COR-L47 (cell line): ENCODE measurements around the gene ITGBL1.

Source experiments
- DNase-seq: peaks from one replicate; lab custom pipeline; 2025; lab: John Stamatoyannopoulos, UW

ITGBL1 gene, protein sequence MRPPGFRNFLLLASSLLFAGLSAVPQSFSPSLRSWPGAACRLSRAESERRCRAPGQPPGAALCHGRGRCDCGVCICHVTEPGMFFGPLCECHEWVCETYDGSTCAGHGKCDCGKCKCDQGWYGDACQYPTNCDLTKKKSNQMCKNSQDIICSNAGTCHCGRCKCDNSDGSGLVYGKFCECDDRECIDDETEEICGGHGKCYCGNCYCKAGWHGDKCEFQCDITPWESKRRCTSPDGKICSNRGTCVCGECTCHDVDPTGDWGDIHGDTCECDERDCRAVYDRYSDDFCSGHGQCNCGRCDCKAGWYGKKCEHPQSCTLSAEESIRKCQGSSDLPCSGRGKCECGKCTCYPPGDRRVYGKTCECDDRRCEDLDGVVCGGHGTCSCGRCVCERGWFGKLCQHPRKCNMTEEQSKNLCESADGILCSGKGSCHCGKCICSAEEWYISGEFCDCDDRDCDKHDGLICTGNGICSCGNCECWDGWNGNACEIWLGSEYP

DNA sequence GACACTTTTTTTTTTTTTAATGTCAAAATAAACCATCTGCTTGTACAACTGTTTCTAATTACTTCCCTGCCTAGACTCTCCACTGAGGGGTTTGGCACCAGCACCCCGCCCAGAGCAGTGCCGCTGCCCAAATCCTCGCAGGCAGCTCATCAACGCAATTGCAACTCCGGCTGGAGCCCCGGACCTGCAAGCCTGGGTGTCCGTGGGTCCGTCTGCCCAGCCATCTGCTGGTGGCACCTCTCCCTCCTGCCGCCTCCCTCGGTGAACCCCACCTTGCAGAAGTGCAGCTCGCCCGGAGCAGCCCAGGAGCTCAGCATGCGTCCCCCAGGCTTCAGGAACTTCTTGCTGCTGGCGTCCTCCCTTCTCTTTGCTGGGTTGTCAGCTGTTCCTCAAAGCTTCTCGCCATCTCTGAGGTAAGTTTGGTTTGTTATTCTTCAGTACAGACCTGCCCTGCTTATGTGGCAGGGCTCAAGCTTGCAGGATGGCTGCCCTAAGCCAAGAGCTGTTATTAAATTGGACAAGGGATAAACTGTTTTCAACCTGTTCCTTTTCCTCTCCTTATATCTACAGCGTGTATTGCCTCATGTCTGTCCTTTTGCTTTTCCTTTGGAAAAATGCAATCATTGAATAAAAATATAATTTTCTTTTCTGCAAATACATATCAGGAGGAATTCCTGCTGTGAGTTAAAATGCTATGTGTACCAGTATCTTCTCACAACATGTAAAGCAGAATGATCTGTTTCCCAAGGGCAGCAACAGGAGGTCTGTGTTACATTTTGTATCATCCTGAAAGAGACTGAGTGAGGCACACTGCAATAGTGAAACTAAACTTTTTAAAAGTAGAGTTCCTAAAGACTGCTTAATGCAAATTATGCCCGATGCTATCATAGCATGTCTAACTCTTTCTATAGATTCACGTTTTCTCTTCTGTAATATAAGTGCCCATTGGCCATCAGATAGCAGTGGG is at the start of gene ITGBL1:
Gene ITGBL1, plus strand, starts transcription at position 157 of the 967 bp plus-strand sequence. Its CDS starts 159 bp downstream, at position 316.
- DNase-seq = no peak

DNA sequence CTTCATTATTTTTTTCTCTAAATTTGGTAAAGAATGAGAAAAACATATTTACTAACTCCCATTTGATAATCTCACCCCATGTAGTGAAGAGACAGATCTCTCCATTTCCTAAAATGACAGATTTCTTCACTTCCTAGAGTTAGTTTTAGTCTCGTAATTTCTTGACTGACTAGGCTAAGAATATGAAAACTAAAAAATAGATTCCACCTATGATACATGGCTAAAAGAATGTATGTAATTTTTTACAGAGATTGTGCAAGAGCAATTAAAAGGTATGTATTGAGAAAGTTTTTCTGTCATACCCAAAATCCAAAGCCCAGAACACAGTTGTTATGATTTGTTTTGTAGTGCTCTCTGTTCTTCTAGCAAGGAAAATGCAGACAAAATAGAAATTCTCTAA is 45.7 kb upstream of the ITGBL1 start:
- no peak for DNase-seq

DNA sequence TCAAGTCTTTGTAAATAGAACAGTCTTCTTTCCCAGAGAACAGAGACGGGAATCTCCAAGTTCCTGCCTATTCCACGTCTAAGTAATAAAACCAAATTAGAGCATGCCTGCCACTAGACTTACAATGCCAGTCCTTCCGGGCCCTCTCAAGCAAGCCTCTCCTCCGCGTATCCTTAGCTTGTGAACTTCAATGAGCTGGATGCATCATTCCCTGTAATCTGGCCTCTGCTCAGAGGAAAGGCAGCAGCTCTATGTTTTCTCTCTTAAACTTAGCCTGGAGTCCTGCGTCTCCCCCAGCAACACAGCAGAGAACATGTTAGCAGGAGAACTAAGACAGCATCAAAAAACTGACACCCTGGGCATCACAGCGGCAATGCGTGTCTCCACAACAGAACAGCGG is 44.3 kb upstream of the ITGBL1 start:
- DNase-seq = no peak

GRCh38 chr13:101408992-101409656 is 43.4 kb upstream of the ITGBL1 start:
- DNase-seq = no peak

- no peak for DNase-seq
Observed at GRCh38 chr13:101412076-101412475, 40.4 kb upstream of the ITGBL1 start.

DNA sequence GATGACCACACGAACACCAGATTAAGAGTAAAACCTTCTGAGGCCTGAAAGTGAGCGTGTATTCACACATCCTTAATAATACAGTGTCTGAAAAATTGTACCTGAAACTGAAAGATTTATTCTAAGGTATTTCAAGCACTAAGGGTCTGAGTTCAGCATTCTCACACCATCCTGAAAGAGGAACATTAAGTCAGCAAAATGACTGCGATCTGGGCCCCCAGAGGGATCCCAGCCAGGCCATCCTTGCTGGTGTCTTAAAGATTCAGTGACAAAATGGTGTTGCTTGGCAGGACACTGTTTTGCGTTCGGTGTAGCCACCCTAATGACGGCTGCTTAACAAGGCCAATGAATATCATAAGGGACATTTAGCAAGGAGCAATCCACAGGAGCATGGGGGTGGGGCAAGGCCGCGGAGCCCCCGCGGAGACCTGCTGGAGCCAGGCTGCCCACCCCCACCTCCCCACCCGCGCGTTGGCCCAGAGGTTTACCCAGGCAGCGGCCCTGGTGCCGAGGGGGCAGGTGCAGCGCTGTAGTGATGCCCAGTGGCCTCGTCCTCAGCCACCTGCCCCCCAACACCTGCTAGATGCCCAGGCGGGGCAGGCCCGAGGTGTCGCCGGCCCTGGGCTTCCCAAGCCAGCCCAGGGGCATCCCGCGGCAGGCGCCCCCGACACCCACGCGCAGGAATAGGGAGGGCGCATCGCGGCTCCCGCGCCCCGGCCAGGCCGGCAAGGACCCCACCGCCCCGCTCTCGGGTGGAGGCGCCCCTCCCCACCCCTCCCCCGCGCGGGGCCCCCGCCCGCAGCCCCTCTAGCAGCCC is 36.9 kb upstream of the ITGBL1 start:
- no peak for DNase-seq

DNA sequence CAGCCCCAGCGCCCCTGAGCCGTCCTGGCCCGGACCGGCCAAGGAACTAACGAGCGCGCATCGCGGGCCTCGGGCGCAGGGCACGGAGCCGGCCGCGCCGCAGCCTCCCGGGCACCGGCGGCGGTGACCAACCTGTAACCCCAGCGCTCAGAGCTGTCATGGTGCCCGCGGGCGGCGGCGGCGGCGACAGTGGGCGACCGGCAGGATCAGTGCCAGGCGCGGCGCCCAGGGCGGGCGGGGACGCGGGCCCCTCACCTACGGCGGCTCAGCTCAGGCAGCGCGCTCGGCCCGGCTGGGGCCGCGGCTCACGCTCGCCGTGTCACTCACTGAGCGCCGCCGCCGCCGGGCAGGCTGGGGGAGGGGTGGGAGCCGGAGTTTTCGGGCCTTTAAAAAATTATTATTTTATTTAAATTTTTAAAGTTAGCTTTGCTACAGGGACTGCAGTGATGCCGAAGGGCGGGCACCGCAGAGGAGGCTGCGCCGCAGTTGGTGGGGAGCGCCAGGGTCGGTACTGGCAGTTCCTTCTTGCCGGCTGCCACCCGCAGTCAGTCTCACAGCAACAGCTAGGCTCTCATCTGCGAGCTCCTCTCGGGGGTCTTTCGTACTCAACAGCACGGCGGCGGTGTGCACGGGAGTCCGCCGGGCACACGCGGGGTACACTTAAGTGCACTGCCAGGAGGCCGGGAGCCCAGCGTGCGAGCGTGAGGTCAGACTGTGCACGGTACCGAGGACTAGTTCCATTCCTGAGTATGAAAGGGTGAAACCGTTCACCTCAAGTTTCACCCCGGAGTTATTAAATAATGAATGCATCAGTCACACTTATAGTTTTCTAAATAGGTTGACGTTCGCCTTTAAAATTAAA is 36.1 kb upstream of the ITGBL1 start, which contains the start of gene NALCN:
Gene NALCN, minus strand, starts transcription at position 328 of the 862 bp plus-strand sequence. CDS start 17,382 bp downstream, outside the sequence.
- peak; percentile 17 for DNase-seq

DNA sequence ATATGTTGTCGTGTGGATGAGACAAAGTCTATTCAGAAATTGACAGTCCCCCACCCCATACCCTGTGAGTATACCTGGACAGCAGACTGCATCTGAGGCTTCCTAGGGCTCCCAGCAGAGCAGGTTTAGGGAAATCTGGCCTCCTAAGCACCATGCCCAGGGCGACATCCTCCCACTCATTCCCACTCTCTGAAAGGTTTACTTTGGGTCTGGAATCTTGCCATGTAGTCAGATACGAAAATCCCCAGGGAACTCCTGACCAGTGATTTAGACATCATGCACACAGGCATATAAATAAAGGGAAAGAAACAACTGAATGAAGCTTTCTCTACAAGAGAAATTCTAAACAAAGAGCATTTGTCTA is 35.5 kb upstream of the ITGBL1 start:
- DNase-seq = peak; percentile 68

- DNase-seq = no peak
Observed at GRCh38 chr13:101417501-101417900, 35.0 kb upstream of the ITGBL1 start.

- no peak for DNase-seq
Observed at GRCh38 chr13:101423872-101424271, 28.6 kb upstream of the ITGBL1 start.

GRCh38 chr13:101424381-101425155 is 27.9 kb upstream of the ITGBL1 start:
- DNase-seq = no peak

GRCh38 chr13:101425156-101425471 is 27.4 kb upstream of the ITGBL1 start:
- no peak for DNase-seq

DNA sequence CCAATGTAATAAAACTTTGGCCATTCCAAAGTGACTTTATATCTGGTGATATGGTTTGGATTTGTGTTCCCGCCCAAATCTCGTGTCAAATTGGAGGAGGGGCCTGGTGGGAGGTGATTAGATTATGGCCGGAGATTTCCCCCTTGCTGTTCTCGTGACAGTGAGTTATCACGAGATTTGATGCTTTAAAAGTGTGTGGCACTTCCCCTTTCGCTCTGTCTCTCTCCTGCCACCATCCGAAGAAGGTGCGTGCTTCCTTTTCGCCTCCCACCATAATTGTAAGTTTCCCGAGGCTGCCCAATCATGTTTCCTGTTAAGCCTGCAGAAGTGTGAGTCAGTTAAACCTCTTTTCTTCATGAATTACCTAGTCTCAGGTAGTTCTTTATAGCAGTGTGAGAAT is 26.9 kb upstream of the ITGBL1 start:
- DNase-seq = no peak

DNA sequence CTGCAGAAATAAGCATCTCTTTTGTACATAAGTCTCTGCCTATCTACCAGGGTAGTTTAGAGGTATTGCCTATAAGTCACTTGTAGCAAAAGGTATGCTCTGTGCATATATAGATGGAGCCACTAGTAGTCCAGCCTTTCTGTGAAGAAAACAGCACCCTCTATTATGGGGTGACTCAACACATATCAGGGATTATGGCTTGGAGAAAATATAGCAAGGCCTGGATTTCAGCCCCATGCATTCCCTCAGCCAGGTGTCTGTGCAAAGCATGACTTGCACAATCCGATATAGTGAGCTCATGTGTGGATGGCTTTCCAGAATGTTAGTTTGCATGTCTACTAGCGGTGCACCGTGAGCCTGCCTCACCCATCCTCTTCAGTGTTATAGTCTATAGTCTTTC is 22.7 kb upstream of the ITGBL1 start:
- no peak for DNase-seq

GRCh38 chr13:101433895-101434294 is 18.6 kb upstream of the ITGBL1 start:
- DNase-seq = no peak

GRCh38 chr13:101434486-101434885 is 18.0 kb upstream of the ITGBL1 start:
- DNase-seq = no peak

DNA sequence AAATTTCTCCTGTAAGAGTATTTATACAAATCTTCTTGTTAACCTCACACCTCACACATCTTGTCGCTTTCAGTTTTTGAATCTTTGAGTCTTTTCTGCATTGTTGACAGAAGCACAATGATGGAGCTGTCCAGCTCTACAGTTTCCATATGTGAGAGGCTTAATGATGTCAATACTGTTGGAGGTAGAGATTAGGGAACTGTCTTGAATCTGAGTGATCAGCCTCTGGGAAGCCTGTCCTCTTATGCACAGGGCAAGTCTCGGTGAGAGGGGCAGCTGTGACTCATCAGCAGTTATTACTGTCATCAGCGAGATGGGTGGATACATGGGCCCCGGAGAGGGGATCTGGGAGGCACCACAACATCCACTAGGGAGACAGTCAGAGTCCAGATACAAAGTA is 4.6 kb upstream of the ITGBL1 start:
- DNase-seq = no peak

DNA sequence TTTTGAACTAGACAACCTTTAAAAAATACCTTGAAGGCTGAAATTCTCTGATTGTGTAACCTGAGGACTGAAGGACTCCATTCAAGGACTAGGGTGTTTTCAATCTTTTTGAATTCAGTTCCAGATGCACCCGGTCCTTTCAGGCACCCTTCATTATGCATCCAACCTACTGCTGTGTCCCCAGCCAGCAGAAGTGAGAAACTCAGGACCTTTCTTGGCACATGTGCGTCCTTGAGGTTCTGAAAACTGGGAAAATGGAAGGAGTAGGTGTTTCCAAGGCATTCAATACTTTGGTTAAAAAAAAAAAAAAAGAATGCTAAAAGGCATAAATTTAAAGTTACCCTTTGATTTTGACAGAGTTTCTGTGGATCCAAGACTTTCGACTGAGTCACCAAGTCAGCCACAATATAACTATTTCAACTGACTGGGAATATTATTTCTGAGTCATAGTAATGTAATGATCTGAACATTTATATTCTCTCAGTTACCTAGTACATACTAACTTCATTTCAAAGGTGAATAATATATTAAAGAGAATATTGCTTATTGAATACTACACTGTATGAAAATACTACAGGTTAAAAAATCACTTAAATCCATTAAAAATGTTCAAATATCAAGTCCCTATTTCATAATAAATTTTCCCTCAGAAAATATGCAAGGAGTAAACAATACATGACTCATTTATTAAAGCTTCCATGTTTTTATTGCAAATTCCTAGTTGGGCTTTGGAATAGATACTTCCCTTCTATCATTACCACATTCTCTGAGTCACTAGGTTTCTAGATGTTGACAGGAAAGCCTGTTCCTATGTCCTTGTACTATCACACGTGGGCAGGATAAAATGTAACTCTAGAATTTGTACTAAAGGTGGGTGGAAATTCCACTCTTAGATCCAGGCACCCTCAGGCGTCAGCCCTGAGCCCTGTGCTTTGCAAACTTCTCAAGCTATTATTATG is 2.4 kb upstream of the ITGBL1 start:
- DNase-seq = no peak
